ENCODE results near the gene SEZ6.
"Not testable (repeated sequence)": the region's sequence is repeated elsewhere in the genome, so short reads cannot be mapped to it uniquely, and the experiment has no call there.

SEZ6 gene

GRCh38 chr17:28935744-28936460 is 69.9 kb downstream of the SEZ6 start:
- Histone ChIP-seq H4K20me1 (ENCODE audit: insufficient read depth, low read length) (0 out of 2 replicates have a peak, but pooled peaks cover 6% of the 10 kb centered on the region), H3F3A (ENCODE audit: insufficient read depth, low read length) (peaks cover 21% of the 10 kb centered on the region), H3K27ac (ENCODE audit: low read length) (peak overlapping the region; percentile 58; the same call in 1 of the 2 replicates), H3K9me2 (replicated peaks; ENCODE audit: insufficient read depth, low read length) (no peaks in the 10 kb centered on the region), H3K27me3 (replicated peaks; ENCODE audit: insufficient read depth, low read length) (no peaks in the 10 kb centered on the region), H3K4me2 (ENCODE audit: low read depth, low read length) (peak overlapping the region; percentile 83), H3K9me3 (replicated peaks; ENCODE audit: insufficient read depth, low read length) (no peaks in the 10 kb centered on the region), H3K4me1 (ENCODE audit: low read length) (peaks cover 37% of the 10 kb centered on the region), H3K36me3 (replicated peaks; ENCODE audit: insufficient read depth, low read length) (no peaks in the 10 kb centered on the region), H3K79me2 (ENCODE audit: low read length) (peaks cover 100% of the 10 kb centered on the region), H3K4me3 (ENCODE audit: low read length) (peak overlapping the region; percentile 23; the same call in 1 of the 2 replicates), H2AFZ (ENCODE audit: low read length) (no peak overlapping the region), H3K9ac (ENCODE audit: low read length) (no peak overlapping the region)
- no peak for TF ChIP-seq EZH2 (optimal IDR thresholded peaks at IDR 0.05; ENCODE audit: low read depth, low read length)
- no peak for TF ChIP-seq CTCF (IDR thresholded peaks at IDR 0.05; ENCODE audit: low read length)
- TF ChIP-seq EZH2phosphoT487 (IDR thresholded peaks at IDR 0.05; ENCODE audit: low read length): no peak
- DNase-seq: no peak

- Histone ChIP-seq H3K4me1 (ENCODE audit: low read length) (peaks cover 37% of the 10 kb centered on the region), H3F3A (ENCODE audit: insufficient read depth, low read length) (peaks cover 21% of the 10 kb centered on the region), H3K79me2 (ENCODE audit: low read length) (peaks cover 100% of the 10 kb centered on the region)
- DNase-seq; H3K27me3 ChIP-seq (replicated peaks; ENCODE audit: insufficient read depth, low read length); H3K27ac ChIP-seq (ENCODE audit: low read length); H3K9me3 ChIP-seq (replicated peaks; ENCODE audit: insufficient read depth, low read length); H3K4me3 ChIP-seq (ENCODE audit: low read length); H4K20me1 ChIP-seq (ENCODE audit: insufficient read depth, low read length); H3K9me2 ChIP-seq (replicated peaks; ENCODE audit: insufficient read depth, low read length); H3K4me2 ChIP-seq (ENCODE audit: low read depth, low read length); H2AFZ ChIP-seq (ENCODE audit: low read length); H3K9ac ChIP-seq (ENCODE audit: low read length); H3K36me3 ChIP-seq (replicated peaks; ENCODE audit: insufficient read depth, low read length): not testable (repeated sequence)
These were observed 71.3 kb downstream of the SEZ6 start for GRCh38 chr17:28934508-28934907.

GRCh38 chr17:28929787-28930186 is 76.0 kb downstream of the SEZ6 start:
- Histone ChIP-seq H3K79me2 (ENCODE audit: low read length) (peaks cover 98% of the 10 kb centered on the region), H3K4me1 (ENCODE audit: low read length) (peaks cover 26% of the 10 kb centered on the region), H3K9ac (ENCODE audit: low read length) (no peak overlapping the region), H3K4me2 (ENCODE audit: low read depth, low read length) (no peak overlapping the region), H3K4me3 (ENCODE audit: low read length) (no peak overlapping the region), H3K9me3 (replicated peaks; ENCODE audit: insufficient read depth, low read length) (no peaks in the 10 kb centered on the region), H3K27me3 (replicated peaks; ENCODE audit: insufficient read depth, low read length) (no peaks in the 10 kb centered on the region), H4K20me1 (ENCODE audit: insufficient read depth, low read length) (peaks cover 14% of the 10 kb centered on the region), H2AFZ (ENCODE audit: low read length) (no peak overlapping the region), H3K27ac (ENCODE audit: low read length) (no peak overlapping the region), H3F3A (ENCODE audit: insufficient read depth, low read length) (peaks cover 15% of the 10 kb centered on the region), H3K9me2 (replicated peaks; ENCODE audit: insufficient read depth, low read length) (no peaks in the 10 kb centered on the region), H3K36me3 (replicated peaks; ENCODE audit: insufficient read depth, low read length) (no peaks in the 10 kb centered on the region)
- TF ChIP-seq EZH2 (optimal IDR thresholded peaks at IDR 0.05; ENCODE audit: low read depth, low read length) (no peak), CTCF (IDR thresholded peaks at IDR 0.05; ENCODE audit: low read length) (no peak), EZH2phosphoT487 (IDR thresholded peaks at IDR 0.05; ENCODE audit: low read length) (no peak)
- no peak for DNase-seq

- no peak overlapping the region for H3K4me2 ChIP-seq (ENCODE audit: low read depth, low read length)
- no peak for TF ChIP-seq EZH2 (optimal IDR thresholded peaks at IDR 0.05; ENCODE audit: low read depth, low read length)
- no peak for TF ChIP-seq CTCF (IDR thresholded peaks at IDR 0.05; ENCODE audit: low read length)
- TF ChIP-seq EZH2phosphoT487 (IDR thresholded peaks at IDR 0.05; ENCODE audit: low read length): no peak
- no peak overlapping the region for H3K4me3 ChIP-seq (ENCODE audit: low read length)
- no peaks in the 10 kb centered on the region for H3K9me3 ChIP-seq (replicated peaks; ENCODE audit: insufficient read depth, low read length)
- H3K4me1 ChIP-seq (ENCODE audit: low read length): peaks cover 26% of the 10 kb centered on the region
- DNase-seq: no peak
- H3K9ac ChIP-seq (ENCODE audit: low read length): no peak overlapping the region
- no peak overlapping the region for H3K27ac ChIP-seq (ENCODE audit: low read length)
- H3K79me2 ChIP-seq (ENCODE audit: low read length): peaks cover 95% of the 10 kb centered on the region
- H4K20me1 ChIP-seq (ENCODE audit: insufficient read depth, low read length): peaks cover 18% of the 10 kb centered on the region
- H3K27me3 ChIP-seq (replicated peaks; ENCODE audit: insufficient read depth, low read length): no peaks in the 10 kb centered on the region
- H2AFZ ChIP-seq (ENCODE audit: low read length): no peak overlapping the region
- no peaks in the 10 kb centered on the region for H3K9me2 ChIP-seq (replicated peaks; ENCODE audit: insufficient read depth, low read length)
- peaks cover 15% of the 10 kb centered on the region for H3F3A ChIP-seq (ENCODE audit: insufficient read depth, low read length)
- no peaks in the 10 kb centered on the region; the same call in 1 of the 2 replicates for H3K36me3 ChIP-seq (replicated peaks; ENCODE audit: insufficient read depth, low read length)
These were observed 77.8 kb downstream of the SEZ6 start for GRCh38 chr17:28928061-28928460.

All from MM.1S (cell line).